ENCODE measurements around the gene ALKBH8. TPM values are rescaled to one million over a fixed set of nuclear protein-coding genes. Genes with fewer than 3 reads are reported as not detected.

ALKBH8 gene
- total RNA-seq, 1 experiment from 2014 or later, result 9.1 TPM

DNA sequence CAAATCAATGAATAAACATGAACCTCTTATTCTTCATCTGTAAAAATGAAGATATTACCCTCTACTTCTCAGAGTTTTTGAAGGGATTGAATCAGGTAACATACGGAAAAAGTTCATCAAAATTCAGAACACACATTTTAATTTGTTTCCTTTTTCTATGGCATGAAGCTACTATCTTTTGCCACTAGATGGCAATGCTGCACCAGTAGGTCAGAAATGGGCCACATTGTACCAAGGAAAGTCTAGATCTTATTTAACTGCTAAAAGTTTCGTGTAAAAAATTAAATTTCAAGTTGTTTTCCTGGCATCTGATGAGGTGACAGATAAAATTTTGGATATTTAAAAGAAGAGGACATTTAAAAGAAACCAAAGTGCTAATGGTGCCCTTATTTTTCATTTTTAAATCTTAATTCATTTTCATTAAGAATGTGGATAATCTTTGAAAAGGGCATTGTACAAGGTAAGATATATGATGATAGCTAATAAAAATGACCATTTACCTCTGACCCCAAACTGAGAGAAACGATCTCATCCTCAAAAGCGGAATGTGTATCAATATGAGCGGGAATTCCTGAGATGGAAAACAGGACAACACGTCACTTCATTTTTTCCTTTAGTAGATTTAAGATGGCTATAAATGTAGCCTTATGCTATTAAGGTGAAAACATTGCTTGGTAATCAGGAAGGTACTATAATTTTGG, 16.1 kb downstream of the ALKBH8 start:
- in situ Hi-C loops (cut with HindIII; ENCODE audit: low pct_unique_long_range_greater_than_20kb, low sequenced_read_pairs), result no loop called here
- H3K36me3 ChIP-seq (ENCODE audit: control insufficient read depth, insufficient read depth, low read length), result peaks cover 12% of the 10 kb centered on the region; the same call in 1 of the 2 replicates
- H3K27me3 ChIP-seq (ENCODE audit: control insufficient read depth, insufficient read depth, low read length), result no peaks in the 10 kb centered on the region
- intact Hi-C loops (cut with micrococcal nuclease; ENCODE audit: unreplicated experiment), result loop anchor here (1.0 kb wide), 1 partner anchor 140 kb away; no protein-coding TSS in a partner anchor
- no peak overlapping the region for H3K27ac ChIP-seq (ENCODE audit: low read length)
- DNase-seq (ENCODE audit: low read depth, low spot score) (no peak), ATAC-seq (peak; percentile 64; the same call in 1 of the 2 replicates)
- H3K9me3 ChIP-seq (ENCODE audit: control insufficient read depth, insufficient read depth, low read depth, low read length), result no peaks in the 10 kb centered on the region
- H3K4me1 ChIP-seq (ENCODE audit: control insufficient read depth, insufficient read depth, low read length), result peaks cover 10% of the 10 kb centered on the region; the same call in 1 of the 2 replicates
- CTCF ChIA-PET, result interaction anchor here (0.6 to 1.3 kb wide), 8 partner anchors 9 to 305 kb away, joined by 3 to 8 read pairs (median 3); no protein-coding TSS in a partner anchor
- no peak overlapping the region for H3K4me3 ChIP-seq (ENCODE audit: low read depth in 2 of 2, low read length in 2 of 2)
- TF ChIP-seq, protein P1, sequence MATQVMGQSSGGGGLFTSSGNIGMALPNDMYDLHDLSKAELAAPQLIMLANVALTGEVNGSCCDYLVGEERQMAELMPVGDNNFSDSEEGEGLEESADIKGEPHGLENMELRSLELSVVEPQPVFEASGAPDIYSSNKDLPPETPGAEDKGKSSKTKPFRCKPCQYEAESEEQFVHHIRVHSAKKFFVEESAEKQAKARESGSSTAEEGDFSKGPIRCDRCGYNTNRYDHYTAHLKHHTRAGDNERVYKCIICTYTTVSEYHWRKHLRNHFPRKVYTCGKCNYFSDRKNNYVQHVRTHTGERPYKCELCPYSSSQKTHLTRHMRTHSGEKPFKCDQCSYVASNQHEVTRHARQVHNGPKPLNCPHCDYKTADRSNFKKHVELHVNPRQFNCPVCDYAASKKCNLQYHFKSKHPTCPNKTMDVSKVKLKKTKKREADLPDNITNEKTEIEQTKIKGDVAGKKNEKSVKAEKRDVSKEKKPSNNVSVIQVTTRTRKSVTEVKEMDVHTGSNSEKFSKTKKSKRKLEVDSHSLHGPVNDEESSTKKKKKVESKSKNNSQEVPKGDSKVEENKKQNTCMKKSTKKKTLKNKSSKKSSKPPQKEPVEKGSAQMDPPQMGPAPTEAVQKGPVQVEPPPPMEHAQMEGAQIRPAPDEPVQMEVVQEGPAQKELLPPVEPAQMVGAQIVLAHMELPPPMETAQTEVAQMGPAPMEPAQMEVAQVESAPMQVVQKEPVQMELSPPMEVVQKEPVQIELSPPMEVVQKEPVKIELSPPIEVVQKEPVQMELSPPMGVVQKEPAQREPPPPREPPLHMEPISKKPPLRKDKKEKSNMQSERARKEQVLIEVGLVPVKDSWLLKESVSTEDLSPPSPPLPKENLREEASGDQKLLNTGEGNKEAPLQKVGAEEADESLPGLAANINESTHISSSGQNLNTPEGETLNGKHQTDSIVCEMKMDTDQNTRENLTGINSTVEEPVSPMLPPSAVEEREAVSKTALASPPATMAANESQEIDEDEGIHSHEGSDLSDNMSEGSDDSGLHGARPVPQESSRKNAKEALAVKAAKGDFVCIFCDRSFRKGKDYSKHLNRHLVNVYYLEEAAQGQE (IDR thresholded peaks at IDR 0.05; ENCODE audit: insufficient read depth in 1 of 2, low read depth in 2 of 2, low read length in 1 of 2), result no peak
- TF ChIP-seq, protein P2, sequence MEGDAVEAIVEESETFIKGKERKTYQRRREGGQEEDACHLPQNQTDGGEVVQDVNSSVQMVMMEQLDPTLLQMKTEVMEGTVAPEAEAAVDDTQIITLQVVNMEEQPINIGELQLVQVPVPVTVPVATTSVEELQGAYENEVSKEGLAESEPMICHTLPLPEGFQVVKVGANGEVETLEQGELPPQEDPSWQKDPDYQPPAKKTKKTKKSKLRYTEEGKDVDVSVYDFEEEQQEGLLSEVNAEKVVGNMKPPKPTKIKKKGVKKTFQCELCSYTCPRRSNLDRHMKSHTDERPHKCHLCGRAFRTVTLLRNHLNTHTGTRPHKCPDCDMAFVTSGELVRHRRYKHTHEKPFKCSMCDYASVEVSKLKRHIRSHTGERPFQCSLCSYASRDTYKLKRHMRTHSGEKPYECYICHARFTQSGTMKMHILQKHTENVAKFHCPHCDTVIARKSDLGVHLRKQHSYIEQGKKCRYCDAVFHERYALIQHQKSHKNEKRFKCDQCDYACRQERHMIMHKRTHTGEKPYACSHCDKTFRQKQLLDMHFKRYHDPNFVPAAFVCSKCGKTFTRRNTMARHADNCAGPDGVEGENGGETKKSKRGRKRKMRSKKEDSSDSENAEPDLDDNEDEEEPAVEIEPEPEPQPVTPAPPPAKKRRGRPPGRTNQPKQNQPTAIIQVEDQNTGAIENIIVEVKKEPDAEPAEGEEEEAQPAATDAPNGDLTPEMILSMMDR (IDR thresholded peaks at IDR 0.05), result peak; percentile 90
- POLR2A ChIA-PET, result interaction anchor here (0.6 kb wide), 1 partner anchor 696 kb away, joined by 12 read pairs; no protein-coding TSS in a partner anchor
- BruUV-seq (replicated peaks), result no TSS peak

DNA sequence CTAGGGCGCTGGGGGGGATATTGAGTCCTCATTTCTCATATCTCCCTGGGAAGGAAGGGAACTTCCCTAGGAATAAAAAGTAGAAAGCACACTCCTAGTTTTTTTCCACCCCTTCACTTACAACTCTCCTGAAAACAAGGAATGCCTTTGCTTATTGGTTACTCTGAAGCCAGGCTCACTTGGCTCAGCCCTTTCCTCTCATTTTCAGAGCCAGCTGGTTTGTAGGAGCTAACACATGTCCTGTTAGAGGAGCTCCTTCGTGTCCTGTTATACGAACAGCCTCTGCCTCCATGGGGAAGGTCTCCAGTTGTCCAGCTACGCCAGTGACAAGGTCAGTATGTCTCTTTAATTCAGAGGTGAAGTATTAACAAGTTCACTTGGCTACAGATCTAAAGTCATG, 17.6 kb downstream of the ALKBH8 start:
- intact Hi-C loops (cut with micrococcal nuclease; ENCODE audit: unreplicated experiment), result no loop called here
- Histone ChIP-seq H3K36me3 (ENCODE audit: control insufficient read depth, insufficient read depth, low read length) (peaks cover 5% of the 10 kb centered on the region; the same call in 1 of the 2 replicates), H3K27ac (ENCODE audit: low read length) (peak overlapping the region; percentile 15; the same call in 1 of the 2 replicates), H3K27me3 (ENCODE audit: control insufficient read depth, insufficient read depth, low read length) (no peaks in the 10 kb centered on the region), H3K4me3 (ENCODE audit: low read depth in 2 of 2, low read length in 2 of 2) (no peak overlapping the region), H3K9me3 (ENCODE audit: control insufficient read depth, insufficient read depth, low read depth, low read length) (no peaks in the 10 kb centered on the region), H3K4me1 (ENCODE audit: control insufficient read depth, insufficient read depth, low read length) (peaks cover 10% of the 10 kb centered on the region; the same call in 1 of the 2 replicates)
- no peak for ATAC-seq
- no peak for DNase-seq (ENCODE audit: low read depth, low spot score)
- no peak for TF ChIP-seq POLR2AphosphoS5 (IDR thresholded peaks at IDR 0.05; ENCODE audit: low read depth, low read length)
- TF ChIP-seq TCF7L2 (IDR thresholded peaks at IDR 0.05; ENCODE audit: low read depth, low read length), result no peak
- TF ChIP-seq, protein P2 (IDR thresholded peaks at IDR 0.05), result peak; percentile 12; the same call in 1 of the 2 replicates
- TF ChIP-seq, protein P1 (IDR thresholded peaks at IDR 0.05; ENCODE audit: insufficient read depth in 1 of 2, low read depth in 2 of 2, low read length in 1 of 2), result no peak
- TF ChIP-seq SIN3A (IDR thresholded peaks at IDR 0.05; ENCODE audit: borderline replicate concordance, insufficient read depth, low read depth, low read length), result no peak
- POLR2A ChIA-PET, result interaction anchor here (0.6 kb wide), 1 partner anchor 11 kb away, joined by 3 read pairs; no protein-coding TSS in a partner anchor
- no TSS peak for BruUV-seq (replicated peaks)
- in situ Hi-C loops (cut with HindIII; ENCODE audit: low pct_unique_long_range_greater_than_20kb, low sequenced_read_pairs), result no loop called here
- CTCF ChIA-PET, result interaction anchor here (0.7 to 0.8 kb wide), 4 partner anchors 15 to 552 kb away, joined by 3 to 4 read pairs (median 3); no protein-coding TSS in a partner anchor

Data from Panc1 (cell line).